Measurements from ENCODE around the gene TOGARAM2. TPM values are rescaled to one million over a fixed set of nuclear protein-coding genes. Genes with fewer than 3 reads are reported as not detected.
"Not testable (repeated sequence)": the region's sequence is repeated elsewhere in the genome, so short reads cannot be mapped to it uniquely, and the experiment has no call there.

TOGARAM2 gene
- total RNA-seq, 1 donor from 2014 or later, result 15.4 TPM

- intact Hi-C loops (cut with DNase I), result no loop called here
- TF ChIP-seq CTCF (IDR thresholded peaks at IDR 0.05), result no peak
- Histone ChIP-seq H3K27me3 (ENCODE audit: low read depth) (no peaks in the 10 kb centered on the region), H3K27ac (no peak overlapping the region), H3K9me3 (no peaks in the 10 kb centered on the region), H3K36me3 (no peaks in the 10 kb centered on the region), H3K4me1 (peaks cover 16% of the 10 kb centered on the region), H3K4me3 (no peak overlapping the region)
- DNase-seq (no peak), ATAC-seq (no peak)
Measured at GRCh38 chr2:28977176-28977875, 3.8 kb upstream of the TOGARAM2 start.

GRCh38 chr2:28978001-28978400 is 3.1 kb upstream of the TOGARAM2 start:
- H3K9me3 ChIP-seq; intact Hi-C loops (cut with DNase I); H3K27me3 ChIP-seq (ENCODE audit: low read depth); H3K4me3 ChIP-seq; ATAC-seq; DNase-seq; H3K27ac ChIP-seq; H3K36me3 ChIP-seq: not testable (repeated sequence)
- H3K4me1 ChIP-seq, result peaks cover 16% of the 10 kb centered on the region

- H3K4me1 ChIP-seq, result peaks cover 16% of the 10 kb centered on the region
- ATAC-seq, result no peak
- no peaks in the 10 kb centered on the region for H3K36me3 ChIP-seq
- no peak for TF ChIP-seq CTCF (IDR thresholded peaks at IDR 0.05)
- DNase-seq, result no peak
- H3K4me3 ChIP-seq, result no peak overlapping the region
- no peak overlapping the region for H3K27ac ChIP-seq
- no peaks in the 10 kb centered on the region for H3K27me3 ChIP-seq (ENCODE audit: low read depth)
- no peaks in the 10 kb centered on the region for H3K9me3 ChIP-seq
- intact Hi-C loops (cut with DNase I), result no loop called here
Measured at GRCh38 chr2:28978606-28979005, 2.5 kb upstream of the TOGARAM2 start.

- peaks cover 16% of the 10 kb centered on the region for H3K4me1 ChIP-seq
- ATAC-seq (no peak), DNase-seq (no peak)
- intact Hi-C loops (cut with DNase I), result no loop called here
- no peak for TF ChIP-seq CTCF (IDR thresholded peaks at IDR 0.05)
- H3K27me3 ChIP-seq (ENCODE audit: low read depth), result no peaks in the 10 kb centered on the region
- H3K9me3 ChIP-seq, result no peaks in the 10 kb centered on the region
- no peak overlapping the region for H3K4me3 ChIP-seq
- no peaks in the 10 kb centered on the region for H3K36me3 ChIP-seq
- no peak overlapping the region for H3K27ac ChIP-seq
Measured at GRCh38 chr2:28979041-28979440, 2.1 kb upstream of the TOGARAM2 start.

- ATAC-seq, result no peak
- no peaks in the 10 kb centered on the region for H3K27me3 ChIP-seq (ENCODE audit: low read depth)
- H3K4me1 ChIP-seq, result peaks cover 16% of the 10 kb centered on the region
- no peak overlapping the region for H3K4me3 ChIP-seq
- H3K9me3 ChIP-seq, result no peaks in the 10 kb centered on the region
- no peaks in the 10 kb centered on the region for H3K36me3 ChIP-seq
- intact Hi-C loops (cut with DNase I), result no loop called here
- no peak for DNase-seq
- no peak for TF ChIP-seq CTCF (IDR thresholded peaks at IDR 0.05)
- H3K27ac ChIP-seq, result no peak overlapping the region
Measured at GRCh38 chr2:28979576-28980366, 1.3 kb upstream of the TOGARAM2 start.

All from lower lobe of right lung (tissue), 2 donors.